ENCODE results near the gene SPON1. TPM values are rescaled to one million over a fixed set of nuclear protein-coding genes. Genes with fewer than 3 reads are reported as not detected.

The SPON1 gene
- polyA plus RNA-seq, 2 of the 4 experiments (the other 2 are of a cell fraction): not detected

- TF ChIP-seq ATOH8 (CRISPR knock-in tag; IDR thresholded peaks at IDR 0.05; ENCODE audit: low read depth) (no peak), POLR2A (IDR thresholded peaks at IDR 0.05; ENCODE audit: low read length) (no peak)
- DNase-seq (ENCODE audit: low read depth in 1 of 2, low spot score in 1 of 2) (no peak), ATAC-seq (no peak), FAIRE-seq (no peak)
- Histone ChIP-seq H3K4me1 (no peaks in the 10 kb centered on the region), H3K4me3 (no peak overlapping the region), H3K9me3 (no peaks in the 10 kb centered on the region), H3K27ac (no peak overlapping the region), H3K4me2 (no peak overlapping the region)
- WGBS (ENCODE audit: missing lambda C conversion rate): 20% methylated on average over 4 of the region's 4 CpGs
- CTCF ChIA-PET: no interaction called here
- POLR2A ChIA-PET: no interaction called here
These were observed 170.9 kb downstream of the SPON1 start for GRCh38 chr11:14133381-14133780.

GRCh38 chr11:14136561-14136960 lies 174.0 kb downstream of the SPON1 start:
- TF ChIP-seq TP53 (CRISPR knock-in tag; IDR thresholded peaks at IDR 0.05): no peak
- TF ChIP-seq E2F6 (IDR thresholded peaks at IDR 0.05; ENCODE audit: borderline replicate concordance, low read depth): no peak
- no peak for TF ChIP-seq MAZ (IDR thresholded peaks at IDR 0.05; ENCODE audit: borderline replicate concordance, low read depth, low read length)
- no peak for TF ChIP-seq RCOR1 (IDR thresholded peaks at IDR 0.05; ENCODE audit: low read depth, low read length)
- no peak for TF ChIP-seq CHD4 (IDR thresholded peaks at IDR 0.05; ENCODE audit: borderline replicate concordance)
- TF ChIP-seq EP300 (IDR thresholded peaks at IDR 0.05): no peak
- no peak for TF ChIP-seq RNF2 (IDR thresholded peaks at IDR 0.05; ENCODE audit: borderline replicate concordance, low read depth)
- TF ChIP-seq PBX3 (IDR thresholded peaks at IDR 0.05): no peak
- TF ChIP-seq MAFK (IDR thresholded peaks at IDR 0.05; ENCODE audit: partially characterized antibody): no peak
- no peak for TF ChIP-seq HOXB13 (CRISPR knock-in tag; IDR thresholded peaks at IDR 0.05; ENCODE audit: low read depth)
- TF ChIP-seq CBX2 (IDR thresholded peaks at IDR 0.05; ENCODE audit: borderline replicate concordance, low read depth): no peak
- no peak for TF ChIP-seq HMGXB4 (CRISPR knock-in tag; IDR thresholded peaks at IDR 0.05; ENCODE audit: borderline replicate concordance)
- TF ChIP-seq PHF8 (IDR thresholded peaks at IDR 0.05; ENCODE audit: borderline replicate concordance, low read depth): no peak
- TF ChIP-seq REST (IDR thresholded peaks at IDR 0.05): no peak
- TF ChIP-seq HOXA7 (CRISPR knock-in tag; IDR thresholded peaks at IDR 0.05): no peak
- no peak for TF ChIP-seq GATA3 (IDR thresholded peaks at IDR 0.05; ENCODE audit: borderline replicate concordance)
- ChIA-PET POLR2A (no interaction called here), CTCF (interaction anchor here (0.6 kb wide), 1 partner anchor 179 kb away, joined by 5 read pairs; no protein-coding TSS in a partner anchor)
- WGBS (ENCODE audit: missing lambda C conversion rate): 0% methylated on average over 1 of the region's 1 CpG
- no peak overlapping the region for H3K4me2 ChIP-seq
- DNase-seq (ENCODE audit: low read depth in 1 of 2, low spot score in 1 of 2) (no peak), ATAC-seq (no peak), FAIRE-seq (no peak)
- no peak overlapping the region for H3K4me3 ChIP-seq
- H3K9me3 ChIP-seq: no peaks in the 10 kb centered on the region
- no peak overlapping the region for H3K27ac ChIP-seq
- no peaks in the 10 kb centered on the region for H3K4me1 ChIP-seq

Measured in A549 (cell line).